ENCODE data around the gene KLHDC8A. TPM values are rescaled to one million over a fixed set of nuclear protein-coding genes. Genes with fewer than 3 reads are reported as not detected.

KLHDC8A gene
- total and polyA plus RNA-seq, 2 donors (not counting 3 experiments of a cell fraction or from before 2014, with no cell fraction given) = not detected

DNA sequence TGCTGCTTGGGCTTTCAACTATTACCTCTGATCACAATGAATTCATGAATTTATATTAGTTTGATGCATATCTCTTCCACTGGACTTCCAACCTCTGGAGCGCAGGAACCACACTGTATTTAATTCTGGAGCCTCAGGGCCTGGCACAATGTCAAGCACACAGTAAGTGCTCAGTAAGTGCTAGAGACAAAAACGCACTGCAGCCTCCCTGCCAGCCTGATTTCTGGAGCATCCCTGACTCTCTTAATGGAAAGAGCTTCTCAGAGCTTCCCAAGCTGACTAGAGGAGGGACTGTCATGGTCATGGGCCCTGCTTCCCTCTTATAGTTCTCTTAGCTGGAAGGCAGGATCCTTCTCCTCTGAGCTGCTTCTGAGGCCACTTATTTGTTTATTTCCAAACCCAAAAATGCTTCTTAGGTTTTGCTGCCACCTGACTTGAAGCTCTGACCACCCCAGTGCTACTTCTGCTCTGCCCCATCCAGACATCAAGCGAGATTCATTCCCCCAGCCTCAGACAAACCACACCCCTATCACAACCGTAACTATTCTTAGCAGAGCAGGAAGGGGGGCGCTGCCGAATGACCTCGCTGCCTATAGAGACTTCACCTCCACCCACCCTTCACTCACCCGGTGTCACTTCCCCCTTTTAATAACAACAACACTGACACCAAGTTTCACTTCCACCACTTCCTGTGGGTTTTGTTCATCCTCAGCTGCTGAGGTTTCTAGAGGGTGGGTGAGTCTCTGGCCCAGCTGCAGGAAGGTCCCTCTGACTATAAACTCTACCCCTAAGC is 68.8 kb downstream of the KLHDC8A start:
- DNase-seq (ENCODE audit: low read depth, low spot score) (peak; percentile 42), FAIRE-seq (peak; percentile 87)
- Histone ChIP-seq H3K9me1 (replicated peaks; ENCODE audit: control insufficient read depth, extremely low read depth, insufficient read depth, low read length) (no peaks in the 10 kb centered on the region), H3K9ac (replicated peaks; ENCODE audit: extremely low read depth, insufficient read depth, low read length) (no peak overlapping the region), H3K27ac (ENCODE audit: insufficient read depth, low read depth, low read length) (peak overlapping the region; percentile 52), H3K36me3 (ENCODE audit: control insufficient read depth in 2 of 2, extremely low read depth in 1 of 2, insufficient read depth in 2 of 2, low read length in 2 of 2) (no peaks in the 10 kb centered on the region), H3K4me1 (ENCODE audit: control insufficient read depth, extremely low read depth, insufficient read depth, low read length) (peaks cover 34% of the 10 kb centered on the region), H3K4me3 (replicated peaks in 1 of 3; ENCODE audit: insufficient read depth in 1 of 3, low read depth in 1 of 3, low read length in 3 of 3) (no peak overlapping the region), H2AFZ (ENCODE audit: low read depth, low read length) (peak overlapping the region; percentile 69), H3K79me2 (ENCODE audit: control insufficient read depth, insufficient read depth, low read length) (no peaks in the 10 kb centered on the region), H3K9me3 (replicated peaks; ENCODE audit: control insufficient read depth, insufficient read depth, low read length) (no peaks in the 10 kb centered on the region), H3K4me2 (ENCODE audit: insufficient read depth, low read length) (peak overlapping the region; percentile 50), H3K27me3 (ENCODE audit: control insufficient read depth in 2 of 2, insufficient read depth in 2 of 2, low read length in 2 of 2) (no peaks in the 10 kb centered on the region), H4K20me1 (replicated peaks; ENCODE audit: control insufficient read depth, extremely low read depth, insufficient read depth, low read length) (no peaks in the 10 kb centered on the region)
- dilution Hi-C loops (cut with MboI; ENCODE audit: extremely low pct_ligation_motif_present, low sequenced_read_pairs) = no loop called here
- no TSS peak for BruUV-seq (replicated peaks)
- ChIA-PET POLR2A (no interaction called here), CTCF (interaction anchor here (1.4 to 3.3 kb wide), 4 partner anchors 14 to 36 kb away, joined by 7 to 21 read pairs (median 12); partner anchors contain the start of gene NUAK2)
- intact Hi-C loops (cut with micrococcal nuclease) = loop anchor here (1.0 kb wide), 1 partner anchor 49 kb away; no protein-coding TSS in a partner anchor
- TF ChIP-seq POLR2A (IDR thresholded peaks at IDR 0.05; ENCODE audit: low read depth, low read length) (no peak), MYC (IDR thresholded peaks at IDR 0.05; ENCODE audit: low read depth, low read length) (no peak), GATA2 (IDR thresholded peaks at IDR 0.05; ENCODE audit: insufficient read depth, insufficient read length, low read depth, low read length) (no peak), EZH2 (IDR thresholded peaks at IDR 0.05; ENCODE audit: borderline replicate concordance, low read depth, low read length, severe bottlenecking) (no peak), POLR2AphosphoS5 (IDR thresholded peaks at IDR 0.05; ENCODE audit: insufficient read depth, low read depth, low read length) (peak; percentile 46), FOS (IDR thresholded peaks at IDR 0.05; ENCODE audit: borderline replicate concordance, insufficient read depth, low read length) (peak; percentile 20)
- TF ChIP-seq, protein P1, sequence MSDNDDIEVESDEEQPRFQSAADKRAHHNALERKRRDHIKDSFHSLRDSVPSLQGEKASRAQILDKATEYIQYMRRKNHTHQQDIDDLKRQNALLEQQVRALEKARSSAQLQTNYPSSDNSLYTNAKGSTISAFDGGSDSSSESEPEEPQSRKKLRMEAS (IDR thresholded peaks at IDR 0.05; ENCODE audit: insufficient read depth, insufficient read length) = no peak
